GM12878 (cell line): Measurements from ENCODE around the gene SIDT2. TPM values are rescaled to one million over a fixed set of nuclear protein-coding genes. Genes with fewer than 3 reads are reported as not detected.
A peak's percentile ranks its signal among the peaks of the same experiment; 100 is the strongest.

Experiments used
- ATAC-seq: fragments of 200-7000 bp; cut with Tn5 transposase; 3 replicates; pipeline ENCODE4 v1.9.1; 2020; ENCODE audit warnings: mild to moderate bottlenecking, moderate library complexity
- BruUV-seq: library from RNA; stranded (reverse); fragments of 400-500 nt; replicated peaks from 2 replicates; lab custom pipeline; 2021; lab: Mats Ljungman, UMichigan
- CTCF ChIA-PET: fragments of 300-600 bp; sonication (Branson Sonifier 250); formaldehyde crosslinking; extraction: SDS; loops from one replicate; lab custom pipeline; 2021; ENCODE audit warnings: inconsistent platforms; lab: Yijun Ruan, JAX
- POLR2A ChIA-PET: fragments of 350-600 bp; formaldehyde crosslinking; extraction: SDS; loops from one replicate; lab custom pipeline; 2021; ENCODE audit warnings: inconsistent platforms; lab: Charles Lee
- RAD21 ChIA-PET: fragments of 300-600 bp; sonication (Branson Sonifier 250); formaldehyde crosslinking; loops from one replicate; lab custom pipeline; 2023; ENCODE audit warnings: antibody characterized with exemption; ENCODE audit not compliant: unreplicated experiment; lab: Charles Lee
- SMC1A ChIA-PET: fragments of 300-600 bp; sonication (Branson Sonifier 250); formaldehyde crosslinking; loops from one replicate; lab custom pipeline; 2023; ENCODE audit not compliant: unreplicated experiment, uncharacterized antibody; lab: Charles Lee
- DNase-seq: peaks from one replicate; pipeline ENCODE4 v3.0.0-alpha.2; 2011; ENCODE audit warnings: low read depth, low spot score
- FAIRE-seq: peaks from 3 replicates; lab custom pipeline; 2011; peaks lifted over from hg19 to GRCh38; lab: Jason Lieb, UNC
- H2AFZ ChIP-seq: 2 replicates; pipeline ENCODE4 v1.6.0; 2011; ENCODE audit warnings: low read depth, low read length, control low read depth; ENCODE audit not compliant: control insufficient read depth
- H3K27ac ChIP-seq: 2 replicates; pipeline ENCODE4 v1.5.1; 2011; ENCODE audit warnings: control low read depth; ENCODE audit not compliant: control insufficient read depth, insufficient read depth
- H3K27me3 ChIP-seq, 2 experiments: replicated peaks in 1 of 2; 2 replicates each; pipeline versions ENCODE4 v1.6.0 to v1.6.1; 2011; ENCODE audit warnings: low read length in 1 of 2; ENCODE audit not compliant: control insufficient read depth in 2 of 2, insufficient read depth in 2 of 2
- H3K36me3 ChIP-seq, 2 experiments: 2 replicates each; pipeline ENCODE4 v1.5.1; 2011; ENCODE audit warnings: low read length in 1 of 2; ENCODE audit not compliant: control insufficient read depth in 2 of 2, insufficient read depth in 2 of 2
- H3K4me1 ChIP-seq: 2 replicates; pipeline ENCODE4 v1.6.1; 2011; ENCODE audit warnings: mild to moderate bottlenecking, low read length, moderate library complexity, mixed read lengths; ENCODE audit not compliant: control insufficient read depth, insufficient read depth
- H3K4me2 ChIP-seq: 2 replicates; pipeline ENCODE4 v1.6.0; 2011; ENCODE audit warnings: control low read depth; ENCODE audit not compliant: control insufficient read depth, insufficient read depth
- H3K4me3 ChIP-seq: fragments of 200-600 bp; sonication (generic); 2 replicates; pipeline ENCODE4 v1.5.1; 2016
- H3K79me2 ChIP-seq: 2 replicates; pipeline ENCODE4 v1.6.0; 2011; ENCODE audit warnings: low read length; ENCODE audit not compliant: control insufficient read depth, insufficient read depth
- H3K9ac ChIP-seq: 2 replicates; pipeline ENCODE4 v1.8.0; 2011; ENCODE audit warnings: low read length, control low read depth, mixed read lengths; ENCODE audit not compliant: control insufficient read depth, insufficient read depth
- H3K9me3 ChIP-seq: replicated peaks from 3 replicates; pipeline ENCODE4 v1.5.1; 2011; ENCODE audit warnings: mild to moderate bottlenecking, low read length; ENCODE audit not compliant: control insufficient read depth, insufficient read depth
- H4K20me1 ChIP-seq: 2 replicates; pipeline ENCODE4 v1.6.0; 2011; ENCODE audit not compliant: control insufficient read depth, insufficient read depth
- CBFB ChIP-seq: IDR thresholded peaks from 2 replicates; pipeline ENCODE4 v1.6.1; 2016; ENCODE audit warnings: antibody characterized with exemption, low read depth
- CHD1 ChIP-seq: IDR thresholded peaks from 2 replicates; pipeline ENCODE4 v1.6.1; 2012; ENCODE audit warnings: low read depth, low read length, improper control_type of control experiment
- E4F1 ChIP-seq: fragments of 450-650 bp; IDR thresholded peaks from 2 replicates; pipeline ENCODE4 v1.6.1; 2018; ENCODE audit warnings: borderline replicate concordance, mild to moderate bottlenecking; ENCODE audit not compliant: partially characterized antibody
- SIN3A ChIP-seq: IDR thresholded peaks from 2 replicates; pipeline ENCODE4 v1.6.1; 2012; ENCODE audit warnings: low read depth, low read length, improper control_type of control experiment
- WGBS: methylation state at CpG from one replicate; pipeline ENCODE4 v1.1.6; 2016; ENCODE audit warnings: low lambda C conversion rate; ENCODE audit not compliant: insufficient replicate concordance, insufficient coverage; ENCODE audit errors: missing lambda C conversion rate; 5-methylcytosine and 5-hydroxymethylcytosine counted together
- in situ Hi-C: fragments of 300-500 bp; cut with MboI; formaldehyde crosslinking; loops from 9 replicates; pipeline ENCODE4 v1.14.3; 2018; ENCODE audit warnings: mixed read lengths
- intact Hi-C: fragments of 100-400 bp; cut with micrococcal nuclease; formaldehyde crosslinking; loops from one replicate; pipeline ENCODE4 v1.14.2; 2022; ENCODE audit not compliant: unreplicated experiment
- polyA plus RNA-seq, 11 experiments: library from polyadenylated mRNA; depleted of rRNA in 4 of 11; unstranded in 6 of 11; stranded (reverse) in 5 of 11; fragments of >200 nt; fragmentation: Nextera tagmentation in 4 of 11; fragmentation: Illumina TruSeq in 1 of 11; extraction: Ambion mirVana in 4 of 11; extraction: Trizol in 1 of 11; gene quantifications; 1 replicate in 1 of 11; 2 replicates in 10 of 11; pipeline versions ENCODE4 v1.2.1 to v1.2.3, GENCODE V29; 2011 to 2016; ENCODE audit warnings: inconsistent platforms in 2 of 11, missing spikeins in 2 of 11, low read depth in 1 of 11
- total RNA-seq, 4 experiments: library from RNA; depleted of rRNA in 3 of 4; stranded (reverse); fragments of >200 nt in 3 of 4; fragmentation: Illumina TruSeq in 1 of 4; extraction: Trizol in 1 of 4; gene quantifications; 2 replicates each; pipeline versions ENCODE4 v1.2.1 to v1.2.3, GENCODE V29; 2013 to 2021

SIDT2 gene
- total and polyA plus RNA-seq, 10 of the 15 experiments (the other 5 are each of a cell fraction or from before 2014, with no cell fraction given), result 4.9 to 23.9 (median 10.3) TPM

GRCh38 chr11:117177534-117178209 is 871 bp upstream of the SIDT2 start:
- Histone ChIP-seq H4K20me1 (no peaks in the 10 kb centered on the region), H3K4me2 (peak overlapping the region; percentile 90), H3K4me1 (peaks cover 15% of the 10 kb centered on the region), H3K9me3 (no peaks in the 10 kb centered on the region), H3K4me3 (peak overlapping the region; percentile 90), H3K9ac (peak overlapping the region; percentile 87), H3K27ac (no peak overlapping the region), H3K27me3 (no peaks in the 10 kb centered on the region), H3K36me3 (peaks cover 1 to 3% of the 10 kb centered on the region in 2 experiments; a peak in 3 of 4 replicates), H2AFZ (no peak overlapping the region; the same call in 1 of the 2 replicates), H3K79me2 (peaks cover 8% of the 10 kb centered on the region)
- SMC1A ChIA-PET, result interaction anchor here (1.2 to 6.9 kb wide), 7 partner anchors 8 to 72 kb away, joined by 4 to 187 read pairs (median 7); partner anchors contain the start of genes PAFAH1B2, PCSK7 and RNF214
- POLR2A ChIA-PET, result interaction anchor here (0.7 to 5.5 kb wide), 11 partner anchors 12 to 391 kb away, joined by 3 to 51 read pairs (median 3); partner anchors contain the start of genes PAFAH1B2, PCSK7 and RNF214
- in situ Hi-C loops (no loop called here), intact Hi-C loops (loop anchor here (1.0 kb wide), 1 partner anchor 32 kb away; no protein-coding TSS in a partner anchor)
- DNase-seq (no peak), ATAC-seq (no peak), FAIRE-seq (no peak)
- RAD21 ChIA-PET, result interaction anchor here (0.8 to 6.9 kb wide), 7 partner anchors 17 to 323 kb away, joined by 3 to 159 read pairs (median 5); partner anchors contain the start of genes PAFAH1B2, PCSK7 and RNF214
- 85% methylated on average over 10 of the region's 10 CpGs for WGBS
- CTCF ChIA-PET, result interaction anchor here (0.7 to 10.3 kb wide), 8 partner anchors 9 to 390 kb away, joined by 3 to 422 read pairs (median 12); partner anchors contain the start of genes APOA5, PAFAH1B2, PCSK7 and RNF214
- no TSS peak for BruUV-seq
- TF ChIP-seq E4F1 (no peak), SIN3A (no peak), CHD1 (no peak), CBFB (no peak)
